ENCODE data around the gene HOOK2.

DNA sequence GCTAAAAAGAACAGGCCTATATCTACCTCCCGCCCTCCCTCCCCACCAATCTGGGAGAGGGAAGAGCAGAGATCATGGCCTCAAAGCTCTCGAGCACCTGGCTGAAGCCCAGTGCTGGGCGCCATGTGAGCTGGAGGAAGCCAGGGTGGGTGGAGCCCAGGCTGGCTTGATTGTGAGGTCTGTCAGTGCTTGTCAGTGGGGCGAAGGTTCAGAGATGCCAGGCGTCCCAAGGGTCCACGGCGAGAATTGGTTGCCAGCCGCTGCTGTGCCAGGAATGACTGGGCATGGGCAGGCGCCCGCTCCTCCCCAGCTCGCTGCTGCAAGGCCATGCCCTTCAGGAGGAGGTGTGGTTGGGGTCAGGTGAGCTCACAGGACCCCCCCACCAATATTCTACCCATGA is 12.3 kb downstream of the HOOK2 start:
- no peak for TF ChIP-seq CTCF (IDR thresholded peaks at IDR 0.05)
- TF ChIP-seq POLR2A (IDR thresholded peaks at IDR 0.05) = no peak
